Gastroesophageal sphincter (tissue), 3 donors: Measurements from ENCODE around the gene TGFBR3.

Experiments used
- EP300 ChIP-seq: sonication (generic); formaldehyde crosslinking; IDR thresholded peaks from one replicate; pipeline ENCODE4 v1.6.1; 2017; ENCODE audit warnings: antibody characterized with exemption, mild to moderate bottlenecking
- POLR2A ChIP-seq, 2 donors: fragments of 450-650 bp; IDR thresholded peaks; one replicate each; pipeline ENCODE4 v1.6.1; 2017; ENCODE audit warnings: antibody characterized with exemption in 2 of 2, mild to moderate bottlenecking in 2 of 2, moderate library complexity in 1 of 2
- TF ChIP-seq, protein P1 (sequence below), 4 experiments: fragments of 200-600 bp in 2 of 4; fragments of 450-650 bp in 2 of 4; sonication (generic) in 1 of 4; IDR thresholded peaks; one replicate each; pipeline ENCODE4 v1.5.1; 2017 to 2019; ENCODE audit warnings: antibody characterized with exemption in 4 of 4, mild to moderate bottlenecking in 2 of 4, moderate library complexity in 2 of 4

DNA sequence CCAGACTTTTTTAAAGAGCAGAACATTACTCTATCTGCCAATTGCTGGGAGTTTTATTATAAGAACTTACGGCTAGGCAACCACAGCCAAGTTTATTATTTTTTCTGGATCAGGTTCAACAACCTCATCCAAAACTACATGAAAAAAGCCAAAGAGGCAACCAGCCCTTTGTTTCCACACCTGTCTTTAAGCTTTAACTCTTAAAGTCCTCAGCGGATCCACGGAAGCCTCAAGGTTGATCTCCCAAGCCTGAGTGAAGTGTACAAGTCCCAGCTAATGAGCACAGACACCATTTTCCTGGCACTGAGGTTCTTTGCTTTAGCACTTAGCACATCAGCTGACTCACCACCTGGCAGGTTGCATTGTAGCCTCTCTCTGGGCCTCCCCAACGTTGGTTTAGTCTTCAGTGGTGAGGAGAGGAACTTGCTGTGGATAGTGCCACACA lies 143.1 kb downstream of the TGFBR3 start:
- TF ChIP-seq, protein P1, sequence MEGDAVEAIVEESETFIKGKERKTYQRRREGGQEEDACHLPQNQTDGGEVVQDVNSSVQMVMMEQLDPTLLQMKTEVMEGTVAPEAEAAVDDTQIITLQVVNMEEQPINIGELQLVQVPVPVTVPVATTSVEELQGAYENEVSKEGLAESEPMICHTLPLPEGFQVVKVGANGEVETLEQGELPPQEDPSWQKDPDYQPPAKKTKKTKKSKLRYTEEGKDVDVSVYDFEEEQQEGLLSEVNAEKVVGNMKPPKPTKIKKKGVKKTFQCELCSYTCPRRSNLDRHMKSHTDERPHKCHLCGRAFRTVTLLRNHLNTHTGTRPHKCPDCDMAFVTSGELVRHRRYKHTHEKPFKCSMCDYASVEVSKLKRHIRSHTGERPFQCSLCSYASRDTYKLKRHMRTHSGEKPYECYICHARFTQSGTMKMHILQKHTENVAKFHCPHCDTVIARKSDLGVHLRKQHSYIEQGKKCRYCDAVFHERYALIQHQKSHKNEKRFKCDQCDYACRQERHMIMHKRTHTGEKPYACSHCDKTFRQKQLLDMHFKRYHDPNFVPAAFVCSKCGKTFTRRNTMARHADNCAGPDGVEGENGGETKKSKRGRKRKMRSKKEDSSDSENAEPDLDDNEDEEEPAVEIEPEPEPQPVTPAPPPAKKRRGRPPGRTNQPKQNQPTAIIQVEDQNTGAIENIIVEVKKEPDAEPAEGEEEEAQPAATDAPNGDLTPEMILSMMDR (IDR thresholded peaks at IDR 0.05) = peak in 2 of 4 experiments; percentile 27 to 49
- TF ChIP-seq EP300 (no peak), POLR2A (IDR thresholded peaks at IDR 0.05) (no peak)
